GM23248 (cell line): ENCODE measurements around the gene PREB. TPM values are rescaled to one million over a fixed set of nuclear protein-coding genes. Genes with fewer than 3 reads are reported as not detected.

Source experiments
- DNase-seq: peaks from one replicate; pipeline ENCODE4 v3.0.0-alpha.2; 2015
- H2AFZ ChIP-seq: fragments of 200-600 bp; sonication (generic); 2 replicates; pipeline ENCODE4 v1.6.1; 2016; ENCODE audit warnings: antibody characterized with exemption
- H3F3A ChIP-seq: fragments of 200-600 bp; sonication (generic); 2 replicates; pipeline ENCODE4 v1.6.1; 2016; ENCODE audit warnings: mild to moderate bottlenecking, antibody characterized with exemption, mixed run types; ENCODE audit not compliant: insufficient read depth
- H3K27ac ChIP-seq: fragments of 200-600 bp; sonication (generic); 2 replicates; pipeline ENCODE4 v1.5.1; 2016; ENCODE audit warnings: mild to moderate bottlenecking
- H3K27me3 ChIP-seq: fragments of 200-600 bp; sonication (generic); replicated peaks from 2 replicates; pipeline ENCODE4 v1.6.1; 2016; ENCODE audit warnings: mild to moderate bottlenecking; ENCODE audit not compliant: insufficient read depth
- H3K36me3 ChIP-seq: fragments of 200-600 bp; sonication (generic); 2 replicates; pipeline ENCODE4 v1.6.1; 2016; ENCODE audit warnings: low read depth, mild to moderate bottlenecking
- H3K4me1 ChIP-seq: fragments of 200-600 bp; sonication (generic); 2 replicates; pipeline ENCODE4 v1.6.1; 2016; ENCODE audit warnings: mild to moderate bottlenecking; ENCODE audit not compliant: insufficient read depth
- H3K4me2 ChIP-seq: fragments of 200-600 bp; sonication (generic); one replicate; pipeline ENCODE4 v1.6.1; 2016; ENCODE audit warnings: mild to moderate bottlenecking; ENCODE audit not compliant: unreplicated experiment
- H3K4me3 ChIP-seq: fragments of 200-600 bp; sonication (generic); 2 replicates; pipeline ENCODE4 v1.5.1; 2016; ENCODE audit warnings: mild to moderate bottlenecking
- H3K79me2 ChIP-seq: fragments of 200-600 bp; sonication (generic); 2 replicates; pipeline ENCODE4 v1.6.1; 2016; ENCODE audit warnings: mild to moderate bottlenecking; ENCODE audit not compliant: insufficient read depth
- H3K9ac ChIP-seq: fragments of 200-600 bp; sonication (generic); 2 replicates; pipeline ENCODE4 v1.6.1; 2016; ENCODE audit warnings: mild to moderate bottlenecking
- H3K9me2 ChIP-seq: fragments of 200-600 bp; sonication (generic); 2 replicates; pipeline ENCODE4 v1.6.1; 2016; ENCODE audit warnings: mixed run types, mild to moderate bottlenecking, moderate library complexity; ENCODE audit not compliant: insufficient read depth
- H3K9me3 ChIP-seq: fragments of 200-600 bp; sonication (generic); one replicate; pipeline ENCODE4 v1.6.1; 2017; ENCODE audit warnings: low read depth
- H4K20me1 ChIP-seq: fragments of 200-600 bp; sonication (generic); 2 replicates; pipeline ENCODE4 v1.6.0; 2016; ENCODE audit not compliant: insufficient read depth
- EZH2 ChIP-seq: fragments of 200-600 bp; sonication (generic); IDR thresholded peaks from 2 replicates; pipeline ENCODE4 v1.6.1; 2018; ENCODE audit warnings: antibody characterized with exemption, mild to moderate bottlenecking; ENCODE audit not compliant: insufficient read depth, poor library complexity, severe bottlenecking
- EZH2phosphoT487 ChIP-seq: fragments of 200-600 bp; sonication (generic); IDR thresholded peaks from 2 replicates; pipeline ENCODE4 v1.6.1; 2018; ENCODE audit warnings: antibody characterized with exemption, moderate library complexity, mild to moderate bottlenecking, low read depth; ENCODE audit not compliant: insufficient read depth
- WGBS, 2 experiments: methylation state at CpG; one replicate each; pipeline ENCODE4 v1.1.6; 2015 to 2017; ENCODE audit warnings: low lambda C conversion rate in 2 of 2, low coverage in 1 of 2; ENCODE audit errors: missing lambda C conversion rate in 2 of 2; 5-methylcytosine and 5-hydroxymethylcytosine counted together
- in situ Hi-C: fragments of 300-500 bp; cut with MboI; formaldehyde crosslinking; loops from 2 replicates; pipeline ENCODE4 v1.15.0; 2020
- polyA plus RNA-seq: library from polyadenylated mRNA; unstranded; fragments of >200 nt; fragmentation: Nextera tagmentation; extraction: Ambion mirVana; gene quantifications from 2 replicates; pipeline ENCODE4 v1.2.1, GENCODE V29; 2016
- total RNA-seq: library from RNA; depleted of rRNA; stranded (reverse); fragments of >200 nt; shearing (Covaris generic); gene quantifications from 2 replicates; pipeline ENCODE4 v1.2.3, GENCODE V29; 2014

PREB gene
- total and polyA plus RNA-seq, 2 experiments from 2014 or later, result 45.0 to 52.2 TPM

DNA sequence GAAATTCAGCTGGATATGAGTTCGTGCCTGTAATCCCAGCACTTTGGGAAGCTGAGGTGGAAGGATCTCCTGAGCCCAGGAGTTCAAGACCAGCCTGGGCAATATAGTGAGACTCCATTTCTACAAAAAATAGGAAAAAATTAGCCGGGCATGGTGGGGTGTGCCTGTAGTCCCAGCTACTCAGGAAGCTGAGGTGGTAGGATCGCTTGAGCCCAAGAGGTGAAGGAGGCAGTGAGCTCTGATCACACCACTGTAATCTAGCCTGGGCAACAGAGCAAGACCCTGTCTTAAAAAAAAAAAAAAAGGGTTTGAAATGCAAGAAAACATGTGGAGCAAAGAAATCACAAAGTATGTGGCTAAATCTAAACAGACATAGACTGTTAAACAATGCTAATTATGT is 25.4 kb downstream of the PREB start:
- no peak overlapping the region for H3K27ac ChIP-seq
- H3K4me2 ChIP-seq, result no peak overlapping the region
- no peak for DNase-seq
- TF ChIP-seq EZH2phosphoT487 (no peak), EZH2 (no peak)
- H3K36me3 ChIP-seq, result no peaks in the 10 kb centered on the region
- no peak overlapping the region for H2AFZ ChIP-seq
- no peak overlapping the region for H3K9ac ChIP-seq
- no peaks in the 10 kb centered on the region for H3K27me3 ChIP-seq
- H3K9me2 ChIP-seq, result no peaks in the 10 kb centered on the region
- in situ Hi-C loops, result loop anchor here (10.0 kb wide), 1 partner anchor 176 kb away; the partner anchor contains the start of gene TRIM54
- no peaks in the 10 kb centered on the region for H3K4me1 ChIP-seq
- no peaks in the 10 kb centered on the region for H3K79me2 ChIP-seq
- no peaks in the 10 kb centered on the region for H3F3A ChIP-seq
- no peaks in the 10 kb centered on the region for H4K20me1 ChIP-seq
- no peaks in the 10 kb centered on the region for H3K9me3 ChIP-seq
- no peak overlapping the region for H3K4me3 ChIP-seq
- WGBS, 2 experiments, result 89 to 90% methylated on average over 3 of the region's 3 CpGs

DNA sequence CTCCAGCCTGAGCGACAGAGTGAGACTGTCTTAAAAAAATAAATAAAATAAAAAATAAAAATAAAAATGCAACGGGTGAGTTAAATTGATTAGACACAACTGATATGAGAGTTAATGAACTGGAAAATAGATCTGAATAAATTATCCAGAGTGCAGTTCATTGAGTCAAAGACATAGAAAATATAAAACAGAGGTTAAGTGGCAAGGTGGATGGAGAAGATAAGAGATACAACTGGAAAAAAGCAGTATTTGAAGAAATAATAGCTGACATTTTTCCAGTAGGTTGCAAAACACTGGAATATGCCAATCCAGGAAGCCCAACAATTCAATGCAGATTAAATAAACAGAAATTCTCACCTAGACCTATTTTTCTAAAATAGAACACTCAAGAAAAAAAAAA is 26.2 kb downstream of the PREB start:
- 93 to 95% methylated on average over 2 of the region's 2 CpGs for WGBS, 2 experiments
- H3F3A ChIP-seq, result no peaks in the 10 kb centered on the region

DNA sequence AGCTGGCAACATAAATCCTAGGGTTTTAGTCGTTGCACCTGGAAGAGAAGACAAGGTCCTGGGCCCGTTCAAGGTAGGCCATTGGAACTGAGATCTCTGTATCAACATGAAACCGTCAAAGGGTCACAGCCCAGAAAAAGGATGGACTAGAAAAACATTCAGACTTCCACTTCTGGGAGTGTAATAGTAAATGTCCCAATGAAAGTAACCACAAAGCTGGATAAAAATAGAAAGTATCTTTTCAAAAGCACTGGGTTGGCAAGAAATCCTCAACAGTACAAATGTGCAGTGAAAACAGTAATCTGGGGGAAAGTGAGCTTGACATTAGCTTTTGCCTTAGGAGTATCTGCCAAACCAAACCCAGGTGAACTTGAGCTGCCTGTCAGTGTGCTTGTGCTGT is 28.5 kb downstream of the PREB start:
- Histone ChIP-seq H2AFZ (no peak overlapping the region), H3K9ac (no peak overlapping the region), H3K79me2 (no peaks in the 10 kb centered on the region), H3K9me3 (no peaks in the 10 kb centered on the region), H3K9me2 (no peaks in the 10 kb centered on the region), H3K27me3 (0 out of 2 replicates have a peak, but pooled peaks cover 4% of the 10 kb centered on the region), H3F3A (no peaks in the 10 kb centered on the region), H3K27ac (no peak overlapping the region), H3K4me2 (no peak overlapping the region), H4K20me1 (no peaks in the 10 kb centered on the region), H3K36me3 (no peaks in the 10 kb centered on the region), H3K4me1 (no peaks in the 10 kb centered on the region), H3K4me3 (no peak overlapping the region)
- no peak for TF ChIP-seq EZH2
- TF ChIP-seq EZH2phosphoT487, result no peak
- no peak for DNase-seq
- 76 to 85% methylated on average over 3 of the region's 3 CpGs for WGBS, 2 experiments
- in situ Hi-C loops, result loop anchor here (10.0 kb wide), 1 partner anchor 179 kb away; the partner anchor contains the start of gene TRIM54

More for the DNA sequence above, 26.2 kb downstream of the PREB start:
- H3K4me2 ChIP-seq, result no peak overlapping the region
- no peaks in the 10 kb centered on the region for H4K20me1 ChIP-seq
- TF ChIP-seq EZH2phosphoT487 (no peak), EZH2 (no peak)
- H3K9me2 ChIP-seq, result no peaks in the 10 kb centered on the region
- no peak overlapping the region for H3K27ac ChIP-seq
- no peaks in the 10 kb centered on the region for H3K79me2 ChIP-seq
- H3K9me3 ChIP-seq, result no peaks in the 10 kb centered on the region
- no peak overlapping the region for H2AFZ ChIP-seq
- H3K9ac ChIP-seq, result no peak overlapping the region
- DNase-seq, result no peak
- H3K27me3 ChIP-seq, result no peaks in the 10 kb centered on the region
- no peaks in the 10 kb centered on the region for H3K4me1 ChIP-seq
- no peaks in the 10 kb centered on the region for H3K36me3 ChIP-seq
- in situ Hi-C loops, result loop anchor here (10.0 kb wide), 1 partner anchor 177 kb away; the partner anchor contains the start of gene TRIM54
- H3K4me3 ChIP-seq, result no peak overlapping the region

- DNase-seq, result no peak
- 0 out of 2 replicates have a peak, but pooled peaks cover 4% of the 10 kb centered on the region for H3K27me3 ChIP-seq
- no peak overlapping the region for H3K27ac ChIP-seq
- no peaks in the 10 kb centered on the region for H3K79me2 ChIP-seq
- no peak for TF ChIP-seq EZH2
- no peak for TF ChIP-seq EZH2phosphoT487
- H3K4me1 ChIP-seq, result no peaks in the 10 kb centered on the region
- no peak overlapping the region for H3K4me3 ChIP-seq
- H3K4me2 ChIP-seq, result no peak overlapping the region
- WGBS, 2 experiments, result 73 to 80% methylated on average over 5 of the region's 5 CpGs
- no peaks in the 10 kb centered on the region for H3K9me3 ChIP-seq
- no peak overlapping the region for H2AFZ ChIP-seq
- H3K9me2 ChIP-seq, result no peaks in the 10 kb centered on the region
- H3K36me3 ChIP-seq, result no peaks in the 10 kb centered on the region
- H3F3A ChIP-seq, result no peaks in the 10 kb centered on the region
- in situ Hi-C loops, result loop anchor here (5.0 to 10.0 kb wide), 2 partner anchors 90 to 182 kb away; partner anchors contain the start of gene TRIM54
- no peaks in the 10 kb centered on the region for H4K20me1 ChIP-seq
- no peak overlapping the region for H3K9ac ChIP-seq
Measured at GRCh38 chr2:27102329-27102728, 32.1 kb downstream of the PREB start.

DNA sequence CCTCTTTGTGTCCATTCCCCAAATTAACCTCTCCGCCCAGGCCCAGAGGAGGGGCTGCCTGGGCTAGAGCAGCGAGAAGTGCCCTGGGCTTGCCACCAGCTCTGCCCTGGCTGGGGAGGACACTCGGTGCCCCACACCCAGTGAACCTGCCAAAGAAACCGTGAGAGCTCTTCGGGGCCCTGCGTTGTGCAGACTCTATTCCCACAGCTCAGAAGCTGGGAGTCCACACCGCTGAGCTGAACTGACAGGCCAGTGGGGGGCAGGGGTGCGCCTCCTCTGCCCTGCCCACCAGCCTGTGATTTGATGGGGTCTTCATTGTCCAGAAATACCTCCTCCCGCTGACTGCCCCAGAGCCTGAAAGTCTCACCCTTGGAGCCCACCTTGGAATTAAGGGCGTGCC is 34.4 kb downstream of the PREB start:
- H3K4me3 ChIP-seq, result no peak overlapping the region
- no peaks in the 10 kb centered on the region for H3K9me3 ChIP-seq
- no peaks in the 10 kb centered on the region for H3K36me3 ChIP-seq
- no peak overlapping the region for H3K4me2 ChIP-seq
- no peaks in the 10 kb centered on the region for H3K4me1 ChIP-seq
- no peaks in the 10 kb centered on the region for H3K9me2 ChIP-seq
- H3F3A ChIP-seq, result no peaks in the 10 kb centered on the region
- H2AFZ ChIP-seq, result no peak overlapping the region
- 59 to 66% methylated on average over 10 of the region's 10 CpGs for WGBS, 2 experiments
- no peaks in the 10 kb centered on the region for H3K79me2 ChIP-seq
- no peak overlapping the region for H3K9ac ChIP-seq
- in situ Hi-C loops, result loop anchor here (5.0 to 10.0 kb wide), 2 partner anchors 92 to 185 kb away; partner anchors contain the start of gene TRIM54
- no peaks in the 10 kb centered on the region for H4K20me1 ChIP-seq
- H3K27me3 ChIP-seq, result 0 out of 2 replicates have a peak, but pooled peaks cover 4% of the 10 kb centered on the region
- no peak overlapping the region for H3K27ac ChIP-seq
- no peak for TF ChIP-seq EZH2phosphoT487
- TF ChIP-seq EZH2, result no peak
- no peak for DNase-seq
